GM20431 (cell line): Measurements from ENCODE around the gene ULK4.
"Not testable (repeated sequence)": the region's sequence is repeated elsewhere in the genome, so short reads cannot be mapped to it uniquely, and the experiment has no call there.

Source experiments
- in situ Hi-C: fragments of 300-500 bp; cut with MseI, MboI; formaldehyde crosslinking; loops from one replicate; pipeline ENCODE4 v1.15.0; 2020; ENCODE audit warnings: low sequenced_read_pairs; ENCODE audit not compliant: unreplicated experiment

Gene ULK4

DNA sequence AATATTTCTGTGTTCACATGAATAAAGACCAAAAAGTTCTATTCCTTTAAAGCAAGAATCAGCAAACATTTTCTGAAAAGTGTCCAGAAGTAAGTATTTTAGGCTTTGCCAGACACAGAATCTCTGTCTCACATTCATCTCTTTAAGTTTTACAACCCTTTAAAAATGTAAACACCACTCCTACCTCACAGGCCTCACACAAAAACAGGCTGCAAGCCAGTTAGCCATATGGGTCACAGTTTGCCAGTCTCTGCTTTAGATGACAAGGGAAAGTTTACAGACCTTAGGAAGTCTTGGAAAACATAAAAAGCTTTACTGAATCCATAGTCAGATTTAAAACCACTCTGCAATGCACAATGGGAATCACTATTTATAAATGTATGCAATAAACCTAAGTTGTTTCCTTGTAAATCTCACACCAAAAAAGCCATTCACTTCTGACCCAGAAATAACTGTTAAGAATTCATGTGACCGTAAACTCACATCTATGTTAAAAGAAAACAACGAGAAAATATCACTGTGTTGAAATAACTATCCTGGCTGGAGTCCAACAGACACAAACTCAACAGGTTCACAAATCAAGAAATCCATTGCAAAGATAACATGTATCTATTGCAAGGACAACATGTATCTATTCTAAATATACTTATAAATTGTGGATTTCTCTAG is 308.2 kb downstream of the ULK4 start:
- in situ Hi-C loops, result no loop called here

DNA sequence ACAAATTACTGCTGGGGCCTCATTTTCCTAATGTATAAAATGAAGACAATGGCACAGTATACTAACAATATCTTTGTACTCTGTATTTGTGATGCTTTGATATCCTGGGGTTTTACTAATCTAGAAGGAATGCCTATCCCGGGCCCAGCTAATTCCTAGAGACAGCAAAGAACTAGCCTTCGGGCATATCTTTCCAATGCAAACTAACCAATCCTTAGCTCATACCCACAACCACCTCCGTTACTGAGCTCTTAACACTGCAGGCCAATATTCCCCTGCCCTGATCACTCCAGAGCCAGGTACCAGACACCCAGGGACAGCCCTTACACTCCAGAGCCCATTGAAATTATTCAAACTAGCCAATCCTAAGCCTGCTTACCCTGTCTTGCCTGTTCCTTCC is 309.0 kb downstream of the ULK4 start:
- in situ Hi-C loops, result no loop called here

- in situ Hi-C loops, result no loop called here
Observed at GRCh38 chr3:41652506-41652905, 309.4 kb downstream of the ULK4 start.

DNA sequence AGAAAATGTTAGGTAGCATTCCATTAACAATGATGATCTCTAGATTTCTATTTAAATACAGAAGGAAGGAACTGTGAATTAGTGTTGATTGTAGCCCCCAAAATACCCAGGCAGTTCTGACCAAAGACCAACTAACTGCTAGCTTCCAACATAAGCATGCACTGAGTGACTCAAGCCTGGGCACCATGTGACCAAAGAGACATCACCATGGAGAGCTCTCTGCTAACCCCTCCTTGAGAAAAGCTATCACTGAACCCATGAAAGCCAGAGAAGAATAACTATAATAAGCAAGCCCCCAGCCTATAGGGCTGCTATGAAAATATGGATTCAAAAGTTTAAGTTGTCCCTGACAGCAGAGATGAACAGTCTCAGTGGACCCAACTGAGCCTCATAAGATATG is 310.2 kb downstream of the ULK4 start:
- in situ Hi-C loops, result no loop called here

- in situ Hi-C loops, result no loop called here
Observed at GRCh38 chr3:41650406-41650805, 311.5 kb downstream of the ULK4 start.

DNA sequence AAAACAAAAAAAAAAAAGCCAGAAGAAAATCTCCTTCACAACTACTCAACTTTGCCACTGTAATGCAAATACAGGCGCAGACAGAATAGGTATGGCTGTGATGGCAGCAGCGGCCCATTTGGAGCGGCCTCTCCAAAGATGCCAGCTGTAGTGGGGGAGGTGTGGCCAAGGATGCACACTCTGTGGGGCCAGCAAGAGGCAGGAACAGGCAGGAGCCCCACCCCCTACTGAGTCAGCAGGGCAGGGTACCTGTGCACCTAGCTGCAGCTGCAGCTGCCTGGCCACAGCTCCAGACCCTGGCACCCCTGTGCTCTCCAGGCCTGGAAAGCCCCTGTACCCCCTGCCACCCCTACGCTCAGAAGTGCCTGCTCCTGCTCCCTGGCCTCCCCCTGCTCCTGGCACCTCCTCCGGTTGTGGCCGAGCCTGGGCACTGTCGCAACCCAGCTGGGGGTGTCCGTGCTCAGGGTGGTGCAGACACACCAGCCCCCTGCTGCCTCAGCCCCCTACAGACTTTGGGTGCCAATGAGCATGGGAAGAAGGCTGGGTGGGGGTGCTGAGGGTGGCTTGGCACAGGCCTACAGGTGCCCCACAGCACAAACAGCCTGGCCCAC is 312.7 kb downstream of the ULK4 start:
- in situ Hi-C loops, result no loop called here

- in situ Hi-C loops, result not testable (repeated sequence)
Observed at GRCh38 chr3:41647730-41648129, 314.2 kb downstream of the ULK4 start.

- in situ Hi-C loops, result no loop called here
Observed at GRCh38 chr3:41640076-41640475, 321.8 kb downstream of the ULK4 start.

GRCh38 chr3:41638381-41638780 is 323.5 kb downstream of the ULK4 start:
- in situ Hi-C loops, result no loop called here

DNA sequence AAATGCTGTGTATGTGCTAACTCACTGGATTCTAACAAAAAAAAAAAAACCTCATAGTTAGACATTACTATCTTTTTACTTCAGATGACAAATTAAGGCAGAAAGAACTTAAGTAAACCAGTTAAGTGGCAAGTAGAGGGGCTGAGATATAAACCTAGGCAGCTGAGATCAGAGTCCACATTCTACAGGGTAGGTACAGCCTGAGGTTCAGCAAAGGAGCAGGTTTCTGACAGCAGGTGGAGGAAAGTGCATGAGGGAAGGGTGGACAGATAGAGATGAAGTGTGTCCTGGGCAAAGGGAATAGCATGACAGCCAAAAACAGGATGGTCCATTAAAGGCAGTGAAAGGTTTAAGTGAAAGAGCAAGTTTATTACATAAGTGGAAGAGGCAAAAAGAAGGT is 329.2 kb downstream of the ULK4 start:
- in situ Hi-C loops, result no loop called here

- in situ Hi-C loops, result no loop called here
Observed at GRCh38 chr3:41630708-41631107, 331.2 kb downstream of the ULK4 start.

- in situ Hi-C loops, result no loop called here
Observed at GRCh38 chr3:41629986-41630385, 331.9 kb downstream of the ULK4 start.

DNA sequence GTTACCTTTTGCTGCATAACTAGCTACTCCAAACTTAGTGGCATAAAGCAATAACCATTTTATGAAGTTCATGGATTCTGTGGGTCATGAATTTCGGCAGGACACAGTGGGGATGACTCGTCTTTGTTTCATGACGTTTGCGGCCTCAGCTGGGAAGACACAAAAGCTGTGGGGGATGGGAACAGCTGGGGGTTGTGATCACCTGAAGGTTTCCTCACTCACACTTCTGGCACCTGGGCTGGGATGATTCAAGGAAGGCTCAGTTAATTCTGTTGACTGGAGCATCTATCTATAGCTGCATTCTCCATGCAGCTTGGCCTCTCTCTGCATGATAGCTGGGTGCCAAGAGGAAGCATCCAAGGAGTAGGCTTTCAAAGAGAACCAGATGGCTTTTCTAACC is 332.8 kb downstream of the ULK4 start:
- in situ Hi-C loops, result no loop called here

DNA sequence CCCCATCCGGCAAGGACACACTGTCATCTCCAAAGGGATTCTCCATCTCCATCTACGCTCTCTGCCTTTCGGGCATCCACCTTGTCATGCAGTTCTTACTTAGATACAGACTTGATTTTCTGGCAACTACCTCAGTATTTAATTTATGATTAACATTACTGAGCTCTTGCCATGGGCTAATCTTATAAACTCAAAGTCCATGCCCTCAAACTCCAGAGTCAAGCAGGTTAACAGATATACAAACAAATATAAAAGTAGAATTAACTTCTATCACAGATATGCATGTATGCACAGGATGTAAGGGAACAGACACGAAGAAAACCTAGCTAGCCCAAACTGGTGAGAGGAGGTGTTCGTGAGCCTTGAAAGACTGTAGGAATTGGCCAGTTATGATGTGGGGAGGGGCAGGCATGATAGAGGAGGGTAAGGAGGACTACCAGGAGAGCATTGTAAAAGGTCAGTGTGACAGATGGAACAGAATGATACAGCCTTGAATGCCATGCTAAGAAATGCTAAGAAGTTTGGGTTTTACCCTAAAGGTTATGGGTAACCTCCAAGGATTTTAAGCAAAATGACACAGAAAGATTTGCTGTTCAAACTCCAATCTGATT is 334.3 kb downstream of the ULK4 start:
- in situ Hi-C loops, result no loop called here

- in situ Hi-C loops, result no loop called here
Observed at GRCh38 chr3:41612853-41613252, 349.1 kb downstream of the ULK4 start.

GRCh38 chr3:41611008-41611407 is 350.9 kb downstream of the ULK4 start:
- in situ Hi-C loops, result no loop called here

DNA sequence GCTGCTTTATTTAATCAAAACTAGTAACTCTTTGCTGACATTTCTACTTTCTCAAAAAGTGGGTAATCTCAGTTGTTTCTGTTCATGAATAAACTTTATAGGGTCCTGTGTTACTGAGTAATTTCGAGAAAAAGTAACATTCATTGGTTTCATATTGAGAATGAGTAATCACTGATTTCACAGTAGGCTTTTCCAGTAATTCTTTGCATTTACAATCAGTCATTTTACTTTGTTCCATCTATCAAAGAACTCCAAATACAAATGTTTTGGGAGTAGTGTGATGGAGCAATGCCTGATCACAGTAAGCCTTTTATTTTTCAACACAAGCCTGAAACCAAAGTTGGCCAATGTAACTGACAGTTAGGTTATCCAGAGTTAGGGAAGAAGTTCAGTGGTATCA is 353.6 kb downstream of the ULK4 start:
- in situ Hi-C loops, result no loop called here

- in situ Hi-C loops, result no loop called here
Observed at GRCh38 chr3:41603807-41604206, 358.1 kb downstream of the ULK4 start.

- in situ Hi-C loops, result no loop called here
Observed at GRCh38 chr3:41602121-41602520, 359.8 kb downstream of the ULK4 start.

DNA sequence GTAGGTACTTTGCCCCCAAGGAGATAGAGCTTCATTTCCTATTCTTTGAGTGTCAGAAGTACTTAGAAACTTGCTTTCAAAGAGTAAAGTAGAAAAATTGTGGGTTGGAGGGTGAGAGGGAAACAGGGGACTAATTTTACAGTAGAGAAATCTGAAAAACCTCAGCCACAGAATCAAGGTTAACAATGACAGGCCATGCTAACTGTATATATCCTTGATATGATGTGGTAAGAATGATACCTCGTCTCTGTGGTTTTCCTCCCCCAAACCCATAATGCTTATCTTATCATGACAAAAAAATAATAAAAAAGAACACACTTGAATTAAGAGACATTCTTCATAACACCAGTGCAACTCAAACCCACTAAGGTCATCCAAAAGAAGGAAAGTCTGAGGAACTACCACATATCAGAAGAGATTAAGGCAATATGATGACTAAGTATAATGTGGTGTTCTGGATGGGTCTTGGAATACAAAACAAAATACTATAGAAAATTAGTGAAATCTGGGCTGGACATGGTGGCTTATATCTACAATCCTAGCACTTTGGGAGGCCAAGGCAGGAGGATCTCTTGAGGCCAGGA is 360.4 kb downstream of the ULK4 start:
- in situ Hi-C loops, result no loop called here

- in situ Hi-C loops, result no loop called here
Observed at GRCh38 chr3:41600616-41601015, 361.3 kb downstream of the ULK4 start.
